ENCODE results near the gene GXYLT1. TPM values are rescaled to one million over a fixed set of nuclear protein-coding genes. Genes with fewer than 3 reads are reported as not detected.

GXYLT1 gene
- total and polyA plus RNA-seq, 2 experiments from 2014 or later: 3.9 to 13.4 TPM

DNA sequence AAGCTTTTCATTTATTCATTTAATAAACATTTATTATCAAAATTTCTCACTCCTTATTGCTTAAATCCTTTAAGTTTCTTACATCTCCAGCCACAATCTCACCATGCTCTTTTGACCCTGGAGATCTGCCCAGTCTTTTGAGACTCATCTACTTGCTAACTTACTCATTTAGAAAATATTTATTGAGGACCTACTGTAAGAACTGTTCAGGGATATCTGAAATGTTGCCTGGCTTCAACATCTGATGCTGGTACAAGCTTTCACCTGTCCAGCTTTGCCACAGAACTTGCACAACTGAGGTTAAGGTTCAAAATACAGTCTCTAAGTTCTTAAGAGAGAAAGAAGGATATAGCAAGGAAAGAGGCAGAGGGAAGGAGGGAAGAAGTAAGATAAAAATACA is 17.5 kb upstream of the GXYLT1 start:
- Mint-ChIP-seq H3K27me3 (ENCODE audit: insufficient read depth, low read depth, poor library complexity) (no peaks in the 10 kb centered on the region), H3K36me3 (ENCODE audit: low read depth) (no peaks in the 10 kb centered on the region), H3K4me3 (no peak overlapping the region), H3K9me3 (no peaks in the 10 kb centered on the region), H3K4me1 (peaks cover 12% of the 10 kb centered on the region; the same call in 2 of the 3 replicates), H3K27ac (no peak overlapping the region)
- TF ChIP-seq JUNB (IDR thresholded peaks at IDR 0.05; ENCODE audit: unreplicated experiment): no peak
- TF ChIP-seq, protein P1, sequence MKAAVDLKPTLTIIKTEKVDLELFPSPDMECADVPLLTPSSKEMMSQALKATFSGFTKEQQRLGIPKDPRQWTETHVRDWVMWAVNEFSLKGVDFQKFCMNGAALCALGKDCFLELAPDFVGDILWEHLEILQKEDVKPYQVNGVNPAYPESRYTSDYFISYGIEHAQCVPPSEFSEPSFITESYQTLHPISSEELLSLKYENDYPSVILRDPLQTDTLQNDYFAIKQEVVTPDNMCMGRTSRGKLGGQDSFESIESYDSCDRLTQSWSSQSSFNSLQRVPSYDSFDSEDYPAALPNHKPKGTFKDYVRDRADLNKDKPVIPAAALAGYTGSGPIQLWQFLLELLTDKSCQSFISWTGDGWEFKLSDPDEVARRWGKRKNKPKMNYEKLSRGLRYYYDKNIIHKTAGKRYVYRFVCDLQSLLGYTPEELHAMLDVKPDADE (IDR thresholded peaks at IDR 0.05): no peak
- TF ChIP-seq, protein P2, sequence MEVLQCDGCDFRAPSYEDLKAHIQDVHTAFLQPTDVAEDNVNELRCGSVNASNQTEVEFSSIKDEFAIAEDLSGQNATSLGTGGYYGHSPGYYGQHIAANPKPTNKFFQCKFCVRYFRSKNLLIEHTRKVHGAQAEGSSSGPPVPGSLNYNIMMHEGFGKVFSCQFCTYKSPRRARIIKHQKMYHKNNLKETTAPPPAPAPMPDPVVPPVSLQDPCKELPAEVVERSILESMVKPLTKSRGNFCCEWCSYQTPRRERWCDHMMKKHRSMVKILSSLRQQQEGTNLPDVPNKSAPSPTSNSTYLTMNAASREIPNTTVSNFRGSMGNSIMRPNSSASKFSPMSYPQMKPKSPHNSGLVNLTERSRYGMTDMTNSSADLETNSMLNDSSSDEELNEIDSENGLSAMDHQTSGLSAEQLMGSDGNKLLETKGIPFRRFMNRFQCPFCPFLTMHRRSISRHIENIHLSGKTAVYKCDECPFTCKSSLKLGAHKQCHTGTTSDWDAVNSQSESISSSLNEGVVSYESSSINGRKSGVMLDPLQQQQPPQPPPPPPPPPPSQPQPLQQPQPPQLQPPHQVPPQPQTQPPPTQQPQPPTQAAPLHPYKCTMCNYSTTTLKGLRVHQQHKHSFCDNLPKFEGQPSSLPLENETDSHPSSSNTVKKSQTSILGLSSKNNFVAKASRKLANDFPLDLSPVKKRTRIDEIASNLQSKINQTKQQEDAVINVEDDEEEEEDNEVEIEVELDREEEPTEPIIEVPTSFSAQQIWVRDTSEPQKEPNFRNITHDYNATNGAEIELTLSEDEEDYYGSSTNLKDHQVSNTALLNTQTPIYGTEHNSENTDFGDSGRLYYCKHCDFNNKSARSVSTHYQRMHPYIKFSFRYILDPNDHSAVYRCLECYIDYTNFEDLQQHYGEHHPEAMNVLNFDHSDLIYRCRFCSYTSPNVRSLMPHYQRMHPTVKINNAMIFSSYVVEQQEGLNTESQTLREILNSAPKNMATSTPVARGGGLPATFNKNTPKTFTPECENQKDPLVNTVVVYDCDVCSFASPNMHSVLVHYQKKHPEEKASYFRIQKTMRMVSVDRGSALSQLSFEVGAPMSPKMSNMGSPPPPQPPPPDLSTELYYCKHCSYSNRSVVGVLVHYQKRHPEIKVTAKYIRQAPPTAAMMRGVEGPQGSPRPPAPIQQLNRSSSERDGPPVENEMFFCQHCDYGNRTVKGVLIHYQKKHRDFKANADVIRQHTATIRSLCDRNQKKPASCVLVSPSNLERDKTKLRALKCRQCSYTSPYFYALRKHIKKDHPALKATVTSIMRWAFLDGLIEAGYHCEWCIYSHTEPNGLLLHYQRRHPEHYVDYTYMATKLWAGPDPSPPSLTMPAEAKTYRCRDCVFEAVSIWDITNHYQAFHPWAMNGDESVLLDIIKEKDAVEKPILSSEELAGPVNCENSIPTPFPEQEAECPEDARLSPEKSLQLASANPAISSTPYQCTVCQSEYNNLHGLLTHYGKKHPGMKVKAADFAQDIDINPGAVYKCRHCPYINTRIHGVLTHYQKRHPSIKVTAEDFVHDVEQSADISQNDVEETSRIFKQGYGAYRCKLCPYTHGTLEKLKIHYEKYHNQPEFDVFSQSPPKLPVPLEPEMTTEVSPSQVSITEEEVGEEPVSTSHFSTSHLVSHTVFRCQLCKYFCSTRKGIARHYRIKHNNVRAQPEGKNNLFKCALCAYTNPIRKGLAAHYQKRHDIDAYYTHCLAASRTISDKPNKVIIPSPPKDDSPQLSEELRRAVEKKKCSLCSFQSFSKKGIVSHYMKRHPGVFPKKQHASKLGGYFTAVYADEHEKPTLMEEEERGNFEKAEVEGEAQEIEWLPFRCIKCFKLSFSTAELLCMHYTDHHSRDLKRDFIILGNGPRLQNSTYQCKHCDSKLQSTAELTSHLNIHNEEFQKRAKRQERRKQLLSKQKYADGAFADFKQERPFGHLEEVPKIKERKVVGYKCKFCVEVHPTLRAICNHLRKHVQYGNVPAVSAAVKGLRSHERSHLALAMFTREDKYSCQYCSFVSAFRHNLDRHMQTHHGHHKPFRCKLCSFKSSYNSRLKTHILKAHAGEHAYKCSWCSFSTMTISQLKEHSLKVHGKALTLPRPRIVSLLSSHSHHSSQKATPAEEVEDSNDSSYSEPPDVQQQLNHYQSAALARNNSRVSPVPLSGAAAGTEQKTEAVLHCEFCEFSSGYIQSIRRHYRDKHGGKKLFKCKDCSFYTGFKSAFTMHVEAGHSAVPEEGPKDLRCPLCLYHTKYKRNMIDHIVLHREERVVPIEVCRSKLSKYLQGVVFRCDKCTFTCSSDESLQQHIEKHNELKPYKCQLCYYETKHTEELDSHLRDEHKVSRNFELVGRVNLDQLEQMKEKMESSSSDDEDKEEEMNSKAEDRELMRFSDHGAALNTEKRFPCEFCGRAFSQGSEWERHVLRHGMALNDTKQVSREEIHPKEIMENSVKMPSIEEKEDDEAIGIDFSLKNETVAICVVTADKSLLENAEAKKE (CRISPR knock-in tag; IDR thresholded peaks at IDR 0.05): no peak
- TF ChIP-seq, protein P3, sequence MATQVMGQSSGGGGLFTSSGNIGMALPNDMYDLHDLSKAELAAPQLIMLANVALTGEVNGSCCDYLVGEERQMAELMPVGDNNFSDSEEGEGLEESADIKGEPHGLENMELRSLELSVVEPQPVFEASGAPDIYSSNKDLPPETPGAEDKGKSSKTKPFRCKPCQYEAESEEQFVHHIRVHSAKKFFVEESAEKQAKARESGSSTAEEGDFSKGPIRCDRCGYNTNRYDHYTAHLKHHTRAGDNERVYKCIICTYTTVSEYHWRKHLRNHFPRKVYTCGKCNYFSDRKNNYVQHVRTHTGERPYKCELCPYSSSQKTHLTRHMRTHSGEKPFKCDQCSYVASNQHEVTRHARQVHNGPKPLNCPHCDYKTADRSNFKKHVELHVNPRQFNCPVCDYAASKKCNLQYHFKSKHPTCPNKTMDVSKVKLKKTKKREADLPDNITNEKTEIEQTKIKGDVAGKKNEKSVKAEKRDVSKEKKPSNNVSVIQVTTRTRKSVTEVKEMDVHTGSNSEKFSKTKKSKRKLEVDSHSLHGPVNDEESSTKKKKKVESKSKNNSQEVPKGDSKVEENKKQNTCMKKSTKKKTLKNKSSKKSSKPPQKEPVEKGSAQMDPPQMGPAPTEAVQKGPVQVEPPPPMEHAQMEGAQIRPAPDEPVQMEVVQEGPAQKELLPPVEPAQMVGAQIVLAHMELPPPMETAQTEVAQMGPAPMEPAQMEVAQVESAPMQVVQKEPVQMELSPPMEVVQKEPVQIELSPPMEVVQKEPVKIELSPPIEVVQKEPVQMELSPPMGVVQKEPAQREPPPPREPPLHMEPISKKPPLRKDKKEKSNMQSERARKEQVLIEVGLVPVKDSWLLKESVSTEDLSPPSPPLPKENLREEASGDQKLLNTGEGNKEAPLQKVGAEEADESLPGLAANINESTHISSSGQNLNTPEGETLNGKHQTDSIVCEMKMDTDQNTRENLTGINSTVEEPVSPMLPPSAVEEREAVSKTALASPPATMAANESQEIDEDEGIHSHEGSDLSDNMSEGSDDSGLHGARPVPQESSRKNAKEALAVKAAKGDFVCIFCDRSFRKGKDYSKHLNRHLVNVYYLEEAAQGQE (IDR thresholded peaks at IDR 0.05; ENCODE audit: unreplicated experiment): no peak
- no peak for TF ChIP-seq EZH2 (IDR thresholded peaks at IDR 0.05; ENCODE audit: low read depth, unreplicated experiment)
- no peak for TF ChIP-seq EZH2phosphoT487 (IDR thresholded peaks at IDR 0.05; ENCODE audit: unreplicated experiment)
- TF ChIP-seq POLR2AphosphoS5 (IDR thresholded peaks at IDR 0.05; ENCODE audit: low read depth): no peak
- Histone ChIP-seq H2AFZ (no peak overlapping the region), H3K27me3 (ENCODE audit: insufficient read depth) (no peaks in the 10 kb centered on the region), H3K9me2 (ENCODE audit: insufficient read depth) (no peaks in the 10 kb centered on the region), H3F3A (replicated peaks; ENCODE audit: low read depth) (no peaks in the 10 kb centered on the region), H4K20me1 (replicated peaks; ENCODE audit: insufficient read depth) (no peaks in the 10 kb centered on the region), H3K4me1 (ENCODE audit: insufficient read depth) (no peaks in the 10 kb centered on the region), H3K4me2 (no peak overlapping the region), H3K79me2 (replicated peaks; ENCODE audit: insufficient read depth) (no peaks in the 10 kb centered on the region), H3K36me3 (ENCODE audit: insufficient read depth) (no peaks in the 10 kb centered on the region), H3K27ac (ENCODE audit: low read depth) (no peak overlapping the region), H3K4me3 (no peak overlapping the region)
- ATAC-seq (no peak), DNase-seq (ENCODE audit: low spot score) (no peak)
